H7 (cell line): Measurements from ENCODE around the gene ARL5A. TPM values are rescaled to one million over a fixed set of nuclear protein-coding genes. Genes with fewer than 3 reads are reported as not detected.

Source experiments
- DNase-seq: peaks from one replicate; pipeline ENCODE4 v3.0.0; 2012
- H3K27me3 ChIP-seq: 2 replicates; pipeline ENCODE4 v1.6.0; 2011; ENCODE audit warnings: mild to moderate bottlenecking, low read length; ENCODE audit not compliant: control insufficient read depth, insufficient read depth
- H3K36me3 ChIP-seq: replicated peaks from 2 replicates; pipeline ENCODE4 v1.5.1; 2011; ENCODE audit warnings: low read length; ENCODE audit not compliant: control insufficient read depth, insufficient read depth
- H3K4me3 ChIP-seq: 2 replicates; pipeline ENCODE4 v1.5.1; 2011; ENCODE audit warnings: low read depth, mild to moderate bottlenecking, control low read depth, low read length, moderate library complexity; ENCODE audit not compliant: insufficient read depth
- total RNA-seq: library from RNA; depleted of rRNA; stranded (reverse); fragments of >200 nt; shearing (Covaris generic); gene quantifications from 2 replicates; pipeline ENCODE4 v1.2.3, GENCODE V29; 2014

ARL5A gene
- total RNA-seq, 1 experiment from 2014 or later = 66.4 TPM

- DNase-seq = no peak
- H3K27me3 ChIP-seq = no peaks in the 10 kb centered on the region
- H3K36me3 ChIP-seq = no peaks in the 10 kb centered on the region
- no peak overlapping the region for H3K4me3 ChIP-seq
Measured at GRCh38 chr2:151823651-151824050, 4.6 kb downstream of the ARL5A start.

- DNase-seq = no peak
- Histone ChIP-seq H3K36me3 (no peaks in the 10 kb centered on the region), H3K4me3 (no peak overlapping the region), H3K27me3 (no peaks in the 10 kb centered on the region)
Measured at GRCh38 chr2:151819920-151820319, 8.3 kb downstream of the ARL5A start.

GRCh38 chr2:151817929-151818328 is 10.3 kb downstream of the ARL5A start:
- Histone ChIP-seq H3K36me3 (no peaks in the 10 kb centered on the region; the same call in none of the 2 replicates), H3K4me3 (no peak overlapping the region), H3K27me3 (no peaks in the 10 kb centered on the region)
- no peak for DNase-seq

- DNase-seq = no peak
- Histone ChIP-seq H3K36me3 (peaks cover 1% of the 10 kb centered on the region), H3K27me3 (no peaks in the 10 kb centered on the region), H3K4me3 (no peak overlapping the region)
Measured at GRCh38 chr2:151816843-151817242, 11.4 kb downstream of the ARL5A start.

- H3K36me3 ChIP-seq = peaks cover 1% of the 10 kb centered on the region
- DNase-seq = no peak
- no peaks in the 10 kb centered on the region for H3K27me3 ChIP-seq
- H3K4me3 ChIP-seq = no peak overlapping the region
Measured at GRCh38 chr2:151815821-151816489, 12.3 kb downstream of the ARL5A start.

GRCh38 chr2:151810489-151810888 is 17.7 kb downstream of the ARL5A start:
- Histone ChIP-seq H3K4me3 (no peak overlapping the region), H3K27me3 (no peaks in the 10 kb centered on the region), H3K36me3 (peaks cover 12% of the 10 kb centered on the region)
- DNase-seq = no peak

- no peak for DNase-seq
- H3K4me3 ChIP-seq = no peak overlapping the region
- no peaks in the 10 kb centered on the region for H3K27me3 ChIP-seq
- H3K36me3 ChIP-seq = peaks cover 15% of the 10 kb centered on the region
Measured at GRCh38 chr2:151809073-151809383, 19.2 kb downstream of the ARL5A start.

- peaks cover 15% of the 10 kb centered on the region for H3K36me3 ChIP-seq
- H3K4me3 ChIP-seq = no peak overlapping the region
- H3K27me3 ChIP-seq = no peaks in the 10 kb centered on the region
- no peak for DNase-seq
Measured at GRCh38 chr2:151808258-151809072, 19.8 kb downstream of the ARL5A start.

- peaks cover 14% of the 10 kb centered on the region for H3K36me3 ChIP-seq
- no peak for DNase-seq
- no peaks in the 10 kb centered on the region for H3K27me3 ChIP-seq
- H3K4me3 ChIP-seq = no peak overlapping the region
Measured at GRCh38 chr2:151805961-151806360, 22.3 kb downstream of the ARL5A start.

- Histone ChIP-seq H3K27me3 (no peaks in the 10 kb centered on the region), H3K4me3 (no peak overlapping the region), H3K36me3 (peaks cover 13% of the 10 kb centered on the region)
- DNase-seq = no peak
Measured at GRCh38 chr2:151805343-151805742, 22.9 kb downstream of the ARL5A start.

GRCh38 chr2:151803811-151804210 is 24.4 kb downstream of the ARL5A start:
- H3K27me3 ChIP-seq = no peaks in the 10 kb centered on the region
- H3K36me3 ChIP-seq = peaks cover 10% of the 10 kb centered on the region
- no peak overlapping the region for H3K4me3 ChIP-seq
- DNase-seq = no peak

GRCh38 chr2:151802315-151802714 is 25.9 kb downstream of the ARL5A start:
- no peak for DNase-seq
- Histone ChIP-seq H3K36me3 (peaks cover 10% of the 10 kb centered on the region), H3K27me3 (no peaks in the 10 kb centered on the region), H3K4me3 (no peak overlapping the region)

- Histone ChIP-seq H3K27me3 (no peaks in the 10 kb centered on the region), H3K36me3 (no peaks in the 10 kb centered on the region; the same call in none of the 2 replicates), H3K4me3 (no peak overlapping the region)
- no peak for DNase-seq
Measured at GRCh38 chr2:151799886-151800292, 28.3 kb downstream of the ARL5A start.

GRCh38 chr2:151796774-151797173 is 31.4 kb downstream of the ARL5A start:
- H3K36me3 ChIP-seq = no peaks in the 10 kb centered on the region; the same call in 1 of the 2 replicates
- H3K27me3 ChIP-seq = no peaks in the 10 kb centered on the region
- H3K4me3 ChIP-seq = no peak overlapping the region
- DNase-seq = no peak

GRCh38 chr2:151795646-151796240 is 32.5 kb downstream of the ARL5A start:
- H3K4me3 ChIP-seq = no peak overlapping the region
- H3K36me3 ChIP-seq = no peaks in the 10 kb centered on the region
- H3K27me3 ChIP-seq = no peaks in the 10 kb centered on the region
- DNase-seq = no peak
